ENCODE results near the gene ABCA2.

ABCA2 gene

DNA sequence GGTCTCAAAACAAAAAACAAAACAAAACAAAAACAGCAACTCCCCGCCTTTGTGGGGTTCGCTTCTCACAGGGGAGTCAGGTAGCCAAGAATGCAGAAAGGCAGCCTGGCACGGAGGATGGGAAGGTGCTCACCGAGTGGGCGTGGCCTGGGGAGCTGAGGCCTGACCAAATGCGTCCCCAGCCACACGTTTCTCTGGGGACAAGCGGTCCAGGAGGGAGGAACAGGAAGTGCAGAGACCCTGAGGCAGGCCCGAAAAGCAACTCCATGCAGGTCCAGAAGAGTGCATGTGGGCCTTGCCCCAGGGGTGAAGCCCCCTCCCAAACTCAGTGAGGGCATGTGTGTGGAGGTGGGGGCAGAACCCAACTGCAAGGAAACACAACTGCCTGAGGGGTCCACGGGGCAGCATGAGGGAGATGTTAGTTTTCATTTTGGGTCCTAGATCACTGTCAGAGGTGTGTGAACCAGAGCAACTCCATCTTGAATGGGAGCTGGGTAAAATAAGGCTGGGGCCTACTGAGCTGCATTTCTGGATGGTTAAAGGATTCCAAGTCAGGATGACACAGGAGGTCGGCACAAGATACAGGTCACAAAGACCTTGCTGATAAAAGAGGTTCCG is 46.7 kb upstream of the ABCA2 start:
- TF ChIP-seq FOXP2 (optimal IDR thresholded peaks at IDR 0.05; ENCODE audit: borderline replicate concordance, extremely low read depth, extremely low read length, insufficient read depth) (no peak), SIN3A (IDR thresholded peaks at IDR 0.05; ENCODE audit: borderline replicate concordance, insufficient read depth, low read length) (no peak), TAF1 (IDR thresholded peaks at IDR 0.05; ENCODE audit: borderline replicate concordance, insufficient read depth, low read length) (no peak)

DNA sequence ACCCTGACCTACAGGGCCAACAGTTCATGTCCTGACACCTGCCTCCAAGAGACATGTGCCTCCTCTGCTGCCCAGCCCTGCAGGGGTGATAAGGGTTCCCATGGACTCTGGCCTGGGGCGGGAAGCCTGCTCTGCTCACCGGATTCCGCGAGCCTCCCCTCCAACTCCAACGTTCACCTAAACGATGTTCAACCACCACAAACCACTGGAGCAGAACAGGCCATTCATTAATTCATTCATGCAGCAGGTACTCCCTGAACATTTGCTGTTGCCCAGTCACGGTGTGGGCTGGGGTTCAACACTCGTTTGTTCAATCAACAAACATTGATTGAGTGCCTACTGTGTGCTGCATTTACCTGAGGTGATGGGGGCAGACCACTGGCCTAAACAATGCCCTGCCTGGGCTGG is 46.0 kb upstream of the ABCA2 start:
- TF ChIP-seq POLR2AphosphoS5 (IDR thresholded peaks at IDR 0.05; ENCODE audit: low read depth, low read length) (no peak), FOXP2 (optimal IDR thresholded peaks at IDR 0.05; ENCODE audit: borderline replicate concordance, extremely low read depth, extremely low read length, insufficient read depth) (no peak), TAF1 (IDR thresholded peaks at IDR 0.05; ENCODE audit: borderline replicate concordance, insufficient read depth, low read length) (no peak), SIN3A (IDR thresholded peaks at IDR 0.05; ENCODE audit: borderline replicate concordance, insufficient read depth, low read length) (no peak)
- TF ChIP-seq, protein P1, sequence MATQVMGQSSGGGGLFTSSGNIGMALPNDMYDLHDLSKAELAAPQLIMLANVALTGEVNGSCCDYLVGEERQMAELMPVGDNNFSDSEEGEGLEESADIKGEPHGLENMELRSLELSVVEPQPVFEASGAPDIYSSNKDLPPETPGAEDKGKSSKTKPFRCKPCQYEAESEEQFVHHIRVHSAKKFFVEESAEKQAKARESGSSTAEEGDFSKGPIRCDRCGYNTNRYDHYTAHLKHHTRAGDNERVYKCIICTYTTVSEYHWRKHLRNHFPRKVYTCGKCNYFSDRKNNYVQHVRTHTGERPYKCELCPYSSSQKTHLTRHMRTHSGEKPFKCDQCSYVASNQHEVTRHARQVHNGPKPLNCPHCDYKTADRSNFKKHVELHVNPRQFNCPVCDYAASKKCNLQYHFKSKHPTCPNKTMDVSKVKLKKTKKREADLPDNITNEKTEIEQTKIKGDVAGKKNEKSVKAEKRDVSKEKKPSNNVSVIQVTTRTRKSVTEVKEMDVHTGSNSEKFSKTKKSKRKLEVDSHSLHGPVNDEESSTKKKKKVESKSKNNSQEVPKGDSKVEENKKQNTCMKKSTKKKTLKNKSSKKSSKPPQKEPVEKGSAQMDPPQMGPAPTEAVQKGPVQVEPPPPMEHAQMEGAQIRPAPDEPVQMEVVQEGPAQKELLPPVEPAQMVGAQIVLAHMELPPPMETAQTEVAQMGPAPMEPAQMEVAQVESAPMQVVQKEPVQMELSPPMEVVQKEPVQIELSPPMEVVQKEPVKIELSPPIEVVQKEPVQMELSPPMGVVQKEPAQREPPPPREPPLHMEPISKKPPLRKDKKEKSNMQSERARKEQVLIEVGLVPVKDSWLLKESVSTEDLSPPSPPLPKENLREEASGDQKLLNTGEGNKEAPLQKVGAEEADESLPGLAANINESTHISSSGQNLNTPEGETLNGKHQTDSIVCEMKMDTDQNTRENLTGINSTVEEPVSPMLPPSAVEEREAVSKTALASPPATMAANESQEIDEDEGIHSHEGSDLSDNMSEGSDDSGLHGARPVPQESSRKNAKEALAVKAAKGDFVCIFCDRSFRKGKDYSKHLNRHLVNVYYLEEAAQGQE (IDR thresholded peaks at IDR 0.05; ENCODE audit: insufficient read depth in 1 of 2, low read depth in 2 of 2, low read length in 2 of 2): no peak

DNA sequence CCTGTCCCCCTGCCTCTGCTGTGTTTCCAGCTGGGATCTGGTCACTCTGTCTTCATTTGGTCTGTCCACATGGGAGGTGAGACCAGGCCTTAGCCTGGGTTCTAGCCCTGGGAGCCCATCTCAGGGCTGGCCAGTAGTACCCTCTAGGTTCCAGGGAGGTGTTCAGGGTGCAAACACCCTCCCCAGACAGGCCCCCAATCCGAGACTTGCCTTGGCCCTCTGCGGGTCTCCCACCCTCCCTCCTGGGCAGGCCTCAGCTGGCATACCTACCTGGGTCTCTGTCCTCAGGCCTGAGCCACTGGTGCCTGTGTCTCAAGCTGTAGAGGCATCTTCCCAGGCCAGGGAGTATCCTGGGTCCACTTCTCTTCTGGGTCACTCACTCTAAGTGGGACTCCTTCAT is 43.2 kb upstream of the ABCA2 start:
- TF ChIP-seq FOXP2 (optimal IDR thresholded peaks at IDR 0.05; ENCODE audit: borderline replicate concordance, extremely low read depth, extremely low read length, insufficient read depth): no peak
- TF ChIP-seq, protein P1 (IDR thresholded peaks at IDR 0.05; ENCODE audit: insufficient read depth in 1 of 2, low read depth in 2 of 2, low read length in 2 of 2): no peak
- TF ChIP-seq POLR2AphosphoS5 (IDR thresholded peaks at IDR 0.05; ENCODE audit: low read depth, low read length): no peak
- no peak for TF ChIP-seq TAF1 (IDR thresholded peaks at IDR 0.05; ENCODE audit: borderline replicate concordance, insufficient read depth, low read length)
- no peak for TF ChIP-seq SIN3A (IDR thresholded peaks at IDR 0.05; ENCODE audit: borderline replicate concordance, insufficient read depth, low read length)

DNA sequence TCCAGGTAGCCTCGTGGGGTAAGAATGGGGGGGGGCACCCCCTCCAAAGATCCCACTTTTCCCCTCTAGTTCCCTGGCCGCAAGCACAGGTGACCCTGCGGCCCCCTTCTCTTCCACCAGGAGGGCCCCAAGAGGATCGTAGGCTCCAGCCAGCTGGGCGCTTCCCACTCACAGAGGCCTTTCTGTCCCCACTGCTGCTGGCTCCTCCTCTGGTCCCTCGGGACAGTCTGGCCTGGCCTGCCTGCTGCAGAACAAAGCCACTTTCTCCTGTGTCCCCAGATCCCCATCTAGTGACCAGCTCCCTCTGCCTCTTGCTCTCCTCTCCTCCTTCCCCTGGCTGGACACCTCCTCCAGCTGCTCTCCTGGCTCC is 42.9 kb upstream of the ABCA2 start:
- no peak for TF ChIP-seq TAF1 (IDR thresholded peaks at IDR 0.05; ENCODE audit: borderline replicate concordance, insufficient read depth, low read length)
- no peak for TF ChIP-seq SIN3A (IDR thresholded peaks at IDR 0.05; ENCODE audit: borderline replicate concordance, insufficient read depth, low read length)
- TF ChIP-seq, protein P1 (IDR thresholded peaks at IDR 0.05; ENCODE audit: insufficient read depth in 1 of 2, low read depth in 2 of 2, low read length in 2 of 2): no peak
- no peak for TF ChIP-seq FOXP2 (optimal IDR thresholded peaks at IDR 0.05; ENCODE audit: borderline replicate concordance, extremely low read depth, extremely low read length, insufficient read depth)
- TF ChIP-seq POLR2AphosphoS5 (IDR thresholded peaks at IDR 0.05; ENCODE audit: low read depth, low read length): no peak

DNA sequence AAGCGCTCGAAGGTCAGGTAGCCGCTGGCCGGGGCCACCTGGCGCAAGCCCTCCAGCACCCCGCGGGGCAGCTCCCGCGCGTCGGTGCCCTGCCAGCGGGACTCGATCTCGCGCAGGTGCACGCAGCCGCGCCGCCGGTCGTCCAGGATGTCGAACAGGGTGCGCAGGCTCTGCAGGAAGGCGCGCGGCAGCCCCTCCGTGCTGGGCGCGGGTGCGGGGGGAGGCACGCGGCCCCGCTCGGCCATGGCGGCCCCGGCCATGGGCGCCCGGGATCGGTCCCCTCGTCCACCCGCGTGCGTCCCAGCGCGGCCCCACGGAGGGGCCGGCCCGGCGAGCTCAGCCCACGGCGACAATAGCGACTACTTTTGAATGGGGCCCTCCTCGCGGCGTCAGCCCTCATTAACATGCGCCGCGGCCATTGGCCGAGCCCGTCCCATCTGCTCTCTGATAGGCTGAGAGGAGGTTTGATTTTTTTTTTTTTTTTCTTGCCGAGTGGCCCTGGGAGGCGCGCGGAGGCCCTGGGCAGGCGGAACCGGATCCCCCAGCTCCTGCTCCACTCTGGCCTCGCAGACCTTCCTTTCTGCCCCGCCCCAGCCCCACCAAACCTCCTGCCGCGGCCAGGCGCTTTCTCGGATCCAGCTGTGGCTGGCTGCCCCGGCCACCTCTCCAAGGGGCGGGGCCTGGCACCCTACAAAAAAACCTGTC is 42.3 kb upstream of the ABCA2 start, which contains the start of gene SAPCD2:
SAPCD2 (minus strand) TSS at position 357 of the 705 bp plus-strand sequence; CDS start at position 260, 97 bp downstream.
- peak; percentile 80 for TF ChIP-seq POLR2AphosphoS5 (IDR thresholded peaks at IDR 0.05; ENCODE audit: low read depth, low read length)
- TF ChIP-seq, protein P1 (IDR thresholded peaks at IDR 0.05; ENCODE audit: insufficient read depth in 1 of 2, low read depth in 2 of 2, low read length in 2 of 2): peak in 1 of 2 experiments; percentile 59; a peak in 1 of 4 replicates
- TF ChIP-seq TAF1 (IDR thresholded peaks at IDR 0.05; ENCODE audit: borderline replicate concordance, insufficient read depth, low read length): peak; percentile 69; the same call in 1 of the 2 replicates
- no peak; the same call in 1 of the 2 replicates for TF ChIP-seq SIN3A (IDR thresholded peaks at IDR 0.05; ENCODE audit: borderline replicate concordance, insufficient read depth, low read length)
- TF ChIP-seq FOXP2 (optimal IDR thresholded peaks at IDR 0.05; ENCODE audit: borderline replicate concordance, extremely low read depth, extremely low read length, insufficient read depth): no peak

Data from PFSK-1 (cell line).